ENCODE measurements around the gene LETM1. TPM values are rescaled to one million over a fixed set of nuclear protein-coding genes. Genes with fewer than 3 reads are reported as not detected.
A peak's percentile ranks its signal among the peaks of the same experiment; 100 is the strongest.

LETM1 gene
- total RNA-seq, 1 experiment from 2014 or later, result 67.3 TPM

GRCh38 chr4:1795299-1796195 lies 60.4 kb downstream of the LETM1 start:
- POLR2A ChIA-PET, result interaction anchor here (1.7 kb wide), 1 partner anchor 28 kb away, joined by 5 read pairs; no protein-coding TSS in a partner anchor
- Histone ChIP-seq H3K4me1 (ENCODE audit: control insufficient read depth in 1 of 2, insufficient read depth in 2 of 2, low read length in 2 of 2) (peaks cover 6 to 19% of the 10 kb centered on the region in 2 experiments; a peak in 3 of 4 replicates), H3K27ac (ENCODE audit: low read depth, low read length) (no peak overlapping the region; the same call in 1 of the 2 replicates), H3K9me3 (ENCODE audit: control insufficient read depth in 1 of 2, insufficient read depth in 1 of 2, low read depth in 1 of 2, low read length in 2 of 2) (no peaks in the 10 kb centered on the region), H3K9ac (ENCODE audit: low read length) (peak overlapping the region; percentile 68), H3K79me2 (ENCODE audit: insufficient read depth, low read length) (peaks cover 15% of the 10 kb centered on the region; the same call in 1 of the 2 replicates), H4K20me1 (ENCODE audit: insufficient read depth) (no peaks in the 10 kb centered on the region), H2AFZ (ENCODE audit: low read depth, low read length, poor library complexity, severe bottlenecking) (no peak overlapping the region), H3K36me3 (ENCODE audit: control insufficient read depth in 1 of 2, insufficient read depth in 2 of 2, low read length in 2 of 2) (peaks cover 0 to 4% of the 10 kb centered on the region in 2 experiments; a peak in 1 of 4 replicates), H3K4me2 (ENCODE audit: low read length) (peak overlapping the region; percentile 98), H3K4me3 (replicated peaks in 1 of 2; ENCODE audit: low read depth in 1 of 2, low read length in 2 of 2) (peak overlapping the region; percentile 61 to 80), H3K9me2 (ENCODE audit: insufficient read depth) (no peaks in the 10 kb centered on the region), H3K27me3 (ENCODE audit: insufficient read depth, low read length) (no peaks in the 10 kb centered on the region)
- RAD21 ChIA-PET (ENCODE audit: low non-redundant PET in 1 of 2, low total read pairs in 2 of 2, uncharacterized antibody in 2 of 2, unreplicated experiment in 2 of 2), result interaction anchor here in 1 of 2 experiments (0.6 kb wide), 1 partner anchor 27 kb away, joined by 5 read pairs; no protein-coding TSS in a partner anchor
- CTCF ChIA-PET, result interaction anchor here (0.6 to 0.7 kb wide), 3 partner anchors 10 to 253 kb away, joined by 3 to 4 read pairs (median 4); no protein-coding TSS in a partner anchor
- no TSS peak for BruUV-seq (replicated peaks)
- intact Hi-C loops (cut with micrococcal nuclease), result no loop called here
- no peak for DNase-seq (ENCODE audit: low read depth, low spot score)
- TF ChIP-seq SRF (IDR thresholded peaks at IDR 0.05; ENCODE audit: low read depth) (no peak), MAX (IDR thresholded peaks at IDR 0.05) (no peak), FOSL1 (IDR thresholded peaks at IDR 0.05; ENCODE audit: low read depth) (no peak), CBX3 (IDR thresholded peaks at IDR 0.05; ENCODE audit: low read depth) (no peak), RAD21 (IDR thresholded peaks at IDR 0.05; ENCODE audit: low read depth) (no peak), SIN3A (IDR thresholded peaks at IDR 0.05; ENCODE audit: low read depth) (no peak), ZBTB33 (IDR thresholded peaks at IDR 0.05; ENCODE audit: extremely low read depth, insufficient replicate concordance, low read length) (no peak), SP1 (IDR thresholded peaks at IDR 0.05; ENCODE audit: low read depth) (no peak), POLR2AphosphoS5 (IDR thresholded peaks at IDR 0.05; ENCODE audit: low read depth, low read length) (no peak), EZH2 (IDR thresholded peaks at IDR 0.05) (no peak), EGR1 (IDR thresholded peaks at IDR 0.05; ENCODE audit: low read depth) (no peak), TCF7L2 (IDR thresholded peaks at IDR 0.05; ENCODE audit: borderline replicate concordance, extremely low read depth, insufficient read depth, insufficient read length) (no peak), POLR2A (IDR thresholded peaks at IDR 0.05; ENCODE audit: borderline replicate concordance, extremely low read depth, insufficient read depth, insufficient read length) (no peak), CEBPB (IDR thresholded peaks at IDR 0.05; ENCODE audit: low read depth) (no peak), YY1 (IDR thresholded peaks at IDR 0.05; ENCODE audit: extremely low read depth, insufficient replicate concordance, low read depth, low read length) (no peak), ELF1 (IDR thresholded peaks at IDR 0.05; ENCODE audit: borderline replicate concordance, low read depth) (no peak), ATF3 (IDR thresholded peaks at IDR 0.05) (no peak)
- peak; percentile 6; the same call in 1 of the 2 replicates for ATAC-seq
